CD14-positive monocyte (primary cell): ENCODE measurements around the gene ZNF91. TPM values are rescaled to one million over a fixed set of nuclear protein-coding genes. Genes with fewer than 3 reads are reported as not detected.
"Not testable (repeated sequence)": the region's sequence is repeated elsewhere in the genome, so short reads cannot be mapped to it uniquely, and the experiment has no call there.

Experiments
- DNase-seq, 3 donors: peaks; one replicate each; pipeline ENCODE4 v3.0.0-alpha.2; 2011 to 2022
- H2AFZ ChIP-seq: 2 replicates; pipeline ENCODE4 v1.6.0; 2012; ENCODE audit warnings: mild to moderate bottlenecking, low read depth, low read length, inconsistent platforms; ENCODE audit not compliant: insufficient read depth, poor library complexity, severe bottlenecking
- H3K27ac ChIP-seq, 2 donors: 1 replicate in 1 of 2; 2 replicates in 1 of 2; pipeline ENCODE4 v1.5.1; 2012 to 2013; ENCODE audit warnings: low read length in 2 of 2, control low read depth in 1 of 2, inconsistent platforms in 1 of 2, low read depth in 1 of 2, mild to moderate bottlenecking in 1 of 2
- H3K27me3 ChIP-seq, 2 donors: one replicate each; pipeline versions ENCODE4 v1.6.0 to v1.6.1; 2011 to 2013; ENCODE audit warnings: low read length in 2 of 2; ENCODE audit not compliant: control insufficient read depth in 2 of 2, insufficient read depth in 2 of 2
- H3K36me3 ChIP-seq, 2 donors: replicated peaks in 1 of 2; 1 replicate in 1 of 2; 2 replicates in 1 of 2; pipeline versions ENCODE4 v1.5.1 to v1.6.1; 2012 to 2013; ENCODE audit warnings: low read length in 2 of 2, control low read depth in 1 of 2, inconsistent platforms in 1 of 2, mild to moderate bottlenecking in 1 of 2; ENCODE audit not compliant: insufficient read depth in 2 of 2, control insufficient read depth in 1 of 2
- H3K4me1 ChIP-seq, 2 donors: 1 replicate in 1 of 2; 2 replicates in 1 of 2; pipeline versions ENCODE4 v1.5.1 to v1.6.1; 2012 to 2013; ENCODE audit warnings: low read length in 2 of 2, control low read depth in 1 of 2, inconsistent platforms in 1 of 2, mild to moderate bottlenecking in 1 of 2, moderate library complexity in 1 of 2; ENCODE audit not compliant: insufficient read depth in 2 of 2, control insufficient read depth in 1 of 2
- H3K4me2 ChIP-seq: replicated peaks from 2 replicates; pipeline ENCODE3; 2012; ENCODE audit warnings: low read length, moderate library complexity, mild to moderate bottlenecking; ENCODE audit not compliant: poor library complexity, severe bottlenecking; ENCODE audit errors: extremely low read depth
- H3K4me3 ChIP-seq, 3 experiments: fragments of 200-600 bp in 1 of 3; sonication (generic) in 1 of 3; replicated peaks in 1 of 3; 1 replicate in 2 of 3; 2 replicates in 1 of 3; pipeline ENCODE4 v1.5.1; 2011 to 2013; ENCODE audit warnings: low read length in 3 of 3, mild to moderate bottlenecking in 3 of 3, control low read depth in 2 of 3, low read depth in 2 of 3, inconsistent platforms in 1 of 3, moderate library complexity in 1 of 3
- H3K79me2 ChIP-seq: 2 replicates; pipeline ENCODE4 v1.6.0; 2012; ENCODE audit warnings: mild to moderate bottlenecking, control low read depth, inconsistent platforms, low read length, moderate library complexity; ENCODE audit not compliant: insufficient read depth
- H3K9ac ChIP-seq: 2 replicates; pipeline ENCODE4 v1.6.0; 2017; ENCODE audit warnings: low read length, mild to moderate bottlenecking; ENCODE audit not compliant: insufficient read depth, poor library complexity, severe bottlenecking
- H3K9me3 ChIP-seq, 2 donors: replicated peaks in 1 of 2; 1 replicate in 1 of 2; 2 replicates in 1 of 2; pipeline versions ENCODE4 v1.5.1 to v1.6.1; 2012 to 2013; ENCODE audit warnings: low read length in 2 of 2, control low read depth in 1 of 2; ENCODE audit not compliant: control insufficient read depth in 1 of 2, insufficient read depth in 1 of 2
- H4K20me1 ChIP-seq: 2 replicates; pipeline ENCODE4 v1.6.0; 2012; ENCODE audit warnings: mild to moderate bottlenecking, low read length, control low read depth, moderate library complexity; ENCODE audit not compliant: insufficient read depth
- H3K27ac Mint-ChIP-seq, 7 donors: one replicate each; pipeline ENCODE4 v1.8.0; 2020; ENCODE audit warnings: mild to moderate bottlenecking in 7 of 7, mixed read lengths in 7 of 7, moderate library complexity in 6 of 7, inconsistent platforms in 2 of 7
- H3K27me3 Mint-ChIP-seq, 3 donors: one replicate each; pipeline ENCODE4 v1.8.0; 2021 to 2022; ENCODE audit warnings: low read depth in 3 of 3, mild to moderate bottlenecking in 3 of 3, mixed read lengths in 3 of 3, moderate library complexity in 3 of 3, inconsistent platforms in 1 of 3
- H3K36me3 Mint-ChIP-seq, 2 donors: one replicate each; pipeline ENCODE4 v1.8.0; 2020; ENCODE audit warnings: mixed read lengths in 2 of 2, inconsistent platforms in 1 of 2, mild to moderate bottlenecking in 1 of 2
- H3K4me1 Mint-ChIP-seq: one replicate; pipeline ENCODE4 v1.8.0; 2020; ENCODE audit warnings: mild to moderate bottlenecking, mixed read lengths
- H3K4me3 Mint-ChIP-seq, 2 donors: one replicate each; pipeline ENCODE4 v1.8.0; 2020; ENCODE audit warnings: mild to moderate bottlenecking in 2 of 2, mixed read lengths in 2 of 2, moderate library complexity in 1 of 2
- H3K9me3 Mint-ChIP-seq, 7 donors: one replicate each; pipeline ENCODE4 v1.8.0; 2020 to 2022; ENCODE audit warnings: mixed read lengths in 7 of 7, mild to moderate bottlenecking in 6 of 7, moderate library complexity in 6 of 7, inconsistent platforms in 2 of 7
- CTCF ChIP-seq: fragments of 200-600 bp; IDR thresholded peaks from one replicate; pipeline ENCODE4 v1.8.0; 2022; ENCODE audit warnings: antibody characterized with exemption, mild to moderate bottlenecking
- WGBS: methylation state at CpG from one replicate; pipeline ENCODE4 v1.1.5; 2013; ENCODE audit warnings: missing lambda C conversion rate; ENCODE audit not compliant: insufficient coverage; 5-methylcytosine and 5-hydroxymethylcytosine counted together
- intact Hi-C, 2 donors: fragments of 100-400 bp; cut with micrococcal nuclease; formaldehyde crosslinking; loops; one replicate each; pipeline versions ENCODE4 v1.15.0 to v1.15.1; 2023
- polyA plus RNA-seq, 3 donors: library from polyadenylated mRNA; depleted of rRNA in 1 of 3; unstranded in 2 of 3; stranded (reverse) in 1 of 3; fragments of 300-500 nt in 2 of 3; fragments of >200 nt in 1 of 3; fragmentation: Illumina TruSeq in 2 of 3; gene quantifications; 1 replicate in 2 of 3; 2 replicates in 1 of 3; pipeline ENCODE4 v1.2.3, GENCODE V29; 2012 to 2021

ZNF91 gene
- polyA plus RNA-seq, 3 donors = 3.5 to 5.5 (median 4.9) TPM

GRCh38 chr19:23366437-23366836, 28.8 kb downstream of the ZNF91 start:
- Histone ChIP-seq H3K9me3 (peaks cover 50 to 91% of the 10 kb centered on the region in 2 donors), H3K36me3 (peaks cover 15 to 71% of the 10 kb centered on the region in 2 donors), H2AFZ (no peak overlapping the region), H3K27me3 (no peaks in the 10 kb centered on the region), H3K4me1 (no peaks in the 10 kb centered on the region), H3K79me2 (no peaks in the 10 kb centered on the region), H3K9ac (no peak overlapping the region), H3K27ac (no peak overlapping the region), H4K20me1 (no peaks in the 10 kb centered on the region), H3K4me2 (no peak overlapping the region), H3K4me3 (peak overlapping the region in 1 of 3 experiments; percentile 27)
- H3K9me3 Mint-ChIP-seq = peaks cover 27 to 82% (median 75%) of the 10 kb centered on the region in 7 donors
- no peak overlapping the region for H3K27ac Mint-ChIP-seq
- H3K4me3 Mint-ChIP-seq = no peak overlapping the region
- H3K36me3 Mint-ChIP-seq = peaks cover 51 to 80% of the 10 kb centered on the region in 2 donors
- no peak for TF ChIP-seq CTCF
- no peaks in the 10 kb centered on the region for H3K27me3 Mint-ChIP-seq
- DNase-seq = no peak
- intact Hi-C loops = no loop called here
- WGBS = 100% methylated on average over 2 of the region's 4 CpGs
- no peaks in the 10 kb centered on the region for H3K4me1 Mint-ChIP-seq

GRCh38 chr19:23366031-23366430, 29.2 kb downstream of the ZNF91 start:
- H3K27ac Mint-ChIP-seq, H3K4me1 Mint-ChIP-seq, H3K27ac ChIP-seq, intact Hi-C loops, H4K20me1 ChIP-seq, H3K79me2 ChIP-seq, H3K27me3 ChIP-seq, DNase-seq, H3K27me3 Mint-ChIP-seq, H3K4me2 ChIP-seq, H3K4me1 ChIP-seq, H3K4me3 Mint-ChIP-seq, H2AFZ ChIP-seq, H3K9ac ChIP-seq: not testable (repeated sequence)
- peaks cover 48 to 91% of the 10 kb centered on the region in 2 donors for H3K9me3 ChIP-seq
- peaks cover 12 to 67% of the 10 kb centered on the region in 2 donors for H3K36me3 ChIP-seq
- WGBS = 80% methylated on average over 1 of the region's 18 CpGs
- peaks cover 26 to 79% (median 74%) of the 10 kb centered on the region in 7 donors for H3K9me3 Mint-ChIP-seq
- peak overlapping the region in 1 of 3 experiments; percentile 27 for H3K4me3 ChIP-seq
- H3K36me3 Mint-ChIP-seq = peaks cover 47 to 76% of the 10 kb centered on the region in 2 donors
